ENCODE results near the gene WDR88.

Gene WDR88

GRCh38 chr19:33132021-33132420 is at the start of gene WDR88:
Gene WDR88, plus strand, starts transcription at chr19:33132114. Its CDS starts 56 bp downstream, at chr19:33132170.
- H3K4me3 ChIP-seq (ENCODE audit: low read depth, low read length), result no peak within 1 kb of the TSS

- H3K4me3 ChIP-seq (ENCODE audit: low read depth, low read length), result no peak overlapping the region
Observed at GRCh38 chr19:33085570-33086128, 46.3 kb upstream of the WDR88 start.

- no peak overlapping the region for H3K4me3 ChIP-seq (ENCODE audit: low read depth, low read length)
Observed at GRCh38 chr19:33086955-33087354, 45.0 kb upstream of the WDR88 start.

- H3K4me3 ChIP-seq (ENCODE audit: low read depth, low read length), result no peak overlapping the region
Observed at GRCh38 chr19:33089010-33089409, 42.9 kb upstream of the WDR88 start.

GRCh38 chr19:33090179-33090578 is 41.7 kb upstream of the WDR88 start:
- H3K4me3 ChIP-seq (ENCODE audit: low read depth, low read length), result no peak overlapping the region

- no peak overlapping the region for H3K4me3 ChIP-seq (ENCODE audit: low read depth, low read length)
Observed at GRCh38 chr19:33093420-33094210, 38.3 kb upstream of the WDR88 start.

- H3K4me3 ChIP-seq (ENCODE audit: low read depth, low read length), result no peak overlapping the region
Observed at GRCh38 chr19:33094436-33095067, 37.4 kb upstream of the WDR88 start.

- H3K4me3 ChIP-seq (ENCODE audit: low read depth, low read length), result no peak overlapping the region
Observed at GRCh38 chr19:33096005-33096404, 35.9 kb upstream of the WDR88 start.

- H3K4me3 ChIP-seq (ENCODE audit: low read depth, low read length), result no peak overlapping the region
Observed at GRCh38 chr19:33098055-33098534, 33.8 kb upstream of the WDR88 start.

GRCh38 chr19:33100894-33101644 is 30.8 kb upstream of the WDR88 start:
- no peak overlapping the region for H3K4me3 ChIP-seq (ENCODE audit: low read depth, low read length)

- H3K4me3 ChIP-seq (ENCODE audit: low read depth, low read length), result no peak overlapping the region
Observed at GRCh38 chr19:33102893-33103292, 29.0 kb upstream of the WDR88 start.

- H3K4me3 ChIP-seq (ENCODE audit: low read depth, low read length), result no peak overlapping the region
Observed at GRCh38 chr19:33108161-33108560, 23.8 kb upstream of the WDR88 start.

- no peak overlapping the region for H3K4me3 ChIP-seq (ENCODE audit: low read depth, low read length)
Observed at GRCh38 chr19:33110137-33110910, 21.6 kb upstream of the WDR88 start.

- no peak overlapping the region for H3K4me3 ChIP-seq (ENCODE audit: low read depth, low read length)
Observed at GRCh38 chr19:33111587-33111986, 20.3 kb upstream of the WDR88 start.

- H3K4me3 ChIP-seq (ENCODE audit: low read depth, low read length), result no peak overlapping the region
Observed at GRCh38 chr19:33114312-33114711, 17.6 kb upstream of the WDR88 start.

- no peak overlapping the region for H3K4me3 ChIP-seq (ENCODE audit: low read depth, low read length)
Observed at GRCh38 chr19:33117501-33117900, 14.4 kb upstream of the WDR88 start.

- no peak overlapping the region for H3K4me3 ChIP-seq (ENCODE audit: low read depth, low read length)
Observed at GRCh38 chr19:33118643-33119042, 13.3 kb upstream of the WDR88 start.

GRCh38 chr19:33124207-33125098 is 7.5 kb upstream of the WDR88 start:
- no peak overlapping the region for H3K4me3 ChIP-seq (ENCODE audit: low read depth, low read length)

GRCh38 chr19:33125929-33126388 is 6.0 kb upstream of the WDR88 start:
- no peak overlapping the region for H3K4me3 ChIP-seq (ENCODE audit: low read depth, low read length)

Measured in iPS-11a (cell line).